Suprapubic skin (tissue), 3 donors: ENCODE data around the gene IFNL4.

ENCODE experiments used
- EP300 ChIP-seq: sonication (generic); formaldehyde crosslinking; IDR thresholded peaks from one replicate; pipeline ENCODE4 v1.6.1; 2017; ENCODE audit warnings: antibody characterized with exemption
- TF ChIP-seq, protein P1 (sequence below), 2 donors: fragments of 200-600 bp in 1 of 2; fragments of 450-650 bp in 1 of 2; sonication (generic) in 1 of 2; IDR thresholded peaks; one replicate each; pipeline ENCODE4 v1.5.1; 2016 to 2019; ENCODE audit warnings: antibody characterized with exemption in 2 of 2, mild to moderate bottlenecking in 1 of 2, moderate library complexity in 1 of 2

DNA sequence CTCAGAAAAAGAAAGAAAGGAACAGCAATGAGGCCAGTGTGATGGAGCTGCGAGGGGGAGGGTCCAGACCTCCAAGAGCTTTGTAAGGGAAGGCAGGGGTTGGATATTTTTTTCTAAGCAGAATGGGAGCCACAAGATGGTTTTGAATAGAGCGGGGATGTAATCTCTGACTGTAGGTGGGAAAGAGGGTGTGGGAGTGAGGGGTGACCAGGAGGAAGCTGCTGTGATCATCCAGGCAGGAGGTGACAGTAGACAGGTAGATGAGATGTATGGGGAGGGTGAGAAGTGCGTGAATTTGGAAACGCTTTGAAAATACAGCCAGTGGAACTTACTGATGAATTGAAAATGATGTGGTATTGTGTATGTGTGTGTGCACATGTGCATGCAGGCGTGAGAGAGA lies 26.9 kb upstream of the IFNL4 start:
- TF ChIP-seq, protein P1, sequence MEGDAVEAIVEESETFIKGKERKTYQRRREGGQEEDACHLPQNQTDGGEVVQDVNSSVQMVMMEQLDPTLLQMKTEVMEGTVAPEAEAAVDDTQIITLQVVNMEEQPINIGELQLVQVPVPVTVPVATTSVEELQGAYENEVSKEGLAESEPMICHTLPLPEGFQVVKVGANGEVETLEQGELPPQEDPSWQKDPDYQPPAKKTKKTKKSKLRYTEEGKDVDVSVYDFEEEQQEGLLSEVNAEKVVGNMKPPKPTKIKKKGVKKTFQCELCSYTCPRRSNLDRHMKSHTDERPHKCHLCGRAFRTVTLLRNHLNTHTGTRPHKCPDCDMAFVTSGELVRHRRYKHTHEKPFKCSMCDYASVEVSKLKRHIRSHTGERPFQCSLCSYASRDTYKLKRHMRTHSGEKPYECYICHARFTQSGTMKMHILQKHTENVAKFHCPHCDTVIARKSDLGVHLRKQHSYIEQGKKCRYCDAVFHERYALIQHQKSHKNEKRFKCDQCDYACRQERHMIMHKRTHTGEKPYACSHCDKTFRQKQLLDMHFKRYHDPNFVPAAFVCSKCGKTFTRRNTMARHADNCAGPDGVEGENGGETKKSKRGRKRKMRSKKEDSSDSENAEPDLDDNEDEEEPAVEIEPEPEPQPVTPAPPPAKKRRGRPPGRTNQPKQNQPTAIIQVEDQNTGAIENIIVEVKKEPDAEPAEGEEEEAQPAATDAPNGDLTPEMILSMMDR (IDR thresholded peaks at IDR 0.05) = no peak
- no peak for TF ChIP-seq EP300
